A673 (cell line): ENCODE measurements around the gene FAM50B. TPM values are rescaled to one million over a fixed set of nuclear protein-coding genes. Genes with fewer than 3 reads are reported as not detected.
A peak's percentile ranks its signal among the peaks of the same experiment; 100 is the strongest.

Experiments used
- Bru-seq: library from RNA; stranded (reverse); fragments of 400-500 nt; gene quantifications from one replicate; lab custom pipeline; 2021; lab: Mats Ljungman, UMichigan
- BruChase-seq, 2 experiments: library from RNA; stranded (reverse); fragments of 400-500 nt; gene quantifications; one replicate each; lab custom pipeline; 2021; lab: Mats Ljungman, UMichigan
- BruUV-seq: library from RNA; stranded (reverse); fragments of 400-500 nt; replicated peaks from 2 replicates; lab custom pipeline; 2021; lab: Mats Ljungman, UMichigan
- CTCF ChIA-PET: fragments of 300-600 bp; sonication (Branson Sonifier 250); formaldehyde crosslinking; loops from one replicate; lab custom pipeline; 2022; ENCODE audit warnings: antibody characterized with exemption; lab: Charles Lee
- POLR2A ChIA-PET: fragments of 300-600 bp; sonication (Branson Sonifier 250); formaldehyde crosslinking; loops from one replicate; lab custom pipeline; 2022; ENCODE audit warnings: antibody characterized with exemption; ENCODE audit not compliant: low non-redundant PET; lab: Charles Lee
- DNase-seq: peaks from one replicate; pipeline ENCODE4 v3.0.0-alpha.2; 2015; ENCODE audit warnings: low spot score
- H3K27ac ChIP-seq: fragments of 200-600 bp; sonication (generic); 2 replicates; pipeline ENCODE4 v1.5.1; 2016; ENCODE audit warnings: mixed run types, low read depth, mild to moderate bottlenecking, mixed read lengths, antibody characterized with exemption, low read length; ENCODE audit not compliant: poor library complexity, severe bottlenecking
- H3K27me3 ChIP-seq: fragments of 200-600 bp; sonication (generic); replicated peaks from 2 replicates; pipeline ENCODE4 v1.6.1; 2017; ENCODE audit warnings: mixed run types, low read depth, mild to moderate bottlenecking, mixed read lengths, antibody characterized with exemption, low read length; ENCODE audit not compliant: insufficient read depth, poor library complexity
- H3K36me3 ChIP-seq: fragments of 200-600 bp; sonication (generic); 2 replicates; pipeline ENCODE4 v1.6.1; 2016; ENCODE audit warnings: mixed run types, mild to moderate bottlenecking, mixed read lengths, antibody characterized with exemption, low read length; ENCODE audit not compliant: insufficient read depth, poor library complexity, severe bottlenecking
- H3K4me1 ChIP-seq: fragments of 200-600 bp; sonication (generic); 2 replicates; pipeline ENCODE4 v1.6.1; 2017; ENCODE audit warnings: mixed run types, mild to moderate bottlenecking, mixed read lengths, antibody characterized with exemption, low read length; ENCODE audit not compliant: insufficient read depth, poor library complexity, severe bottlenecking
- H3K4me3 ChIP-seq: fragments of 200-600 bp; sonication (generic); 2 replicates; pipeline ENCODE4 v1.5.1; 2016; ENCODE audit warnings: low read depth, mixed run types, mild to moderate bottlenecking, mixed read lengths, low read length; ENCODE audit not compliant: poor library complexity, severe bottlenecking
- H3K9me3 ChIP-seq: fragments of 200-600 bp; sonication (generic); 2 replicates; pipeline ENCODE4 v1.6.1; 2016; ENCODE audit warnings: mixed run types, low read depth, mild to moderate bottlenecking, mixed read lengths, antibody characterized with exemption, low read length; ENCODE audit not compliant: poor library complexity, severe bottlenecking
- EZH2 ChIP-seq: fragments of 200-600 bp; sonication (generic); IDR thresholded peaks from 2 replicates; pipeline ENCODE4 v1.6.1; 2017; ENCODE audit warnings: borderline replicate concordance, low read depth, mild to moderate bottlenecking, mixed read lengths, antibody characterized with exemption, low read length; ENCODE audit not compliant: poor library complexity, severe bottlenecking
- intact Hi-C: fragments of 100-400 bp; cut with micrococcal nuclease; formaldehyde crosslinking; loops from one replicate; pipeline ENCODE4 v1.10.0; 2022; ENCODE audit not compliant: unreplicated experiment
- long read RNA-seq: library from polyadenylated mRNA; stranded (forward); transcript quantifications from one replicate; pipeline ENCODE4 v2.0.0, GENCODE V29; 2022
- total RNA-seq: library from RNA; stranded (reverse); gene quantifications from 2 replicates; pipeline ENCODE4 v1.2.3, GENCODE V29; 2021
- TF ChIP-seq, protein P1 (sequence below): fragments of 300-800, 200-600 bp; sonication (generic); conservative IDR thresholded peaks from 2 replicates; pipeline ENCODE4 v1.5.1; 2017; ENCODE audit warnings: low read depth, mild to moderate bottlenecking, antibody characterized with exemption, low read length, moderate library complexity, mixed read lengths

Gene FAM50B, protein sequence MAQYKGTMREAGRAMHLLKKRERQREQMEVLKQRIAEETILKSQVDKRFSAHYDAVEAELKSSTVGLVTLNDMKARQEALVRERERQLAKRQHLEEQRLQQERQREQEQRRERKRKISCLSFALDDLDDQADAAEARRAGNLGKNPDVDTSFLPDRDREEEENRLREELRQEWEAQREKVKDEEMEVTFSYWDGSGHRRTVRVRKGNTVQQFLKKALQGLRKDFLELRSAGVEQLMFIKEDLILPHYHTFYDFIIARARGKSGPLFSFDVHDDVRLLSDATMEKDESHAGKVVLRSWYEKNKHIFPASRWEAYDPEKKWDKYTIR
- total RNA-seq (10.1 and 13.0 TPM in 2 replicates), Bru-seq, nascent RNA (percentile 58 among the genes with signal in this experiment), BruChase-seq, experiment 1, labeled RNA remaining after a 2-hour chase (percentile 72 among the genes with signal in this experiment), BruChase-seq, experiment 2, labeled RNA remaining after a 6-hour chase (percentile 64 among the genes with signal in this experiment)
- long read RNA-seq, transcript FAM50B-202 (1 exons, 1,935 nt), result minor isoform, 10 of 37 reads
- long read RNA-seq, transcript FAM50B-203 (2 exons, 1,643 nt), result major isoform, 27 of 37 reads
- long read RNA-seq, partial matches to known transcripts, result 0 of 37 reads
- long read RNA-seq, other reads (novel, unspliced or antisense), result 0 of 37 reads

DNA sequence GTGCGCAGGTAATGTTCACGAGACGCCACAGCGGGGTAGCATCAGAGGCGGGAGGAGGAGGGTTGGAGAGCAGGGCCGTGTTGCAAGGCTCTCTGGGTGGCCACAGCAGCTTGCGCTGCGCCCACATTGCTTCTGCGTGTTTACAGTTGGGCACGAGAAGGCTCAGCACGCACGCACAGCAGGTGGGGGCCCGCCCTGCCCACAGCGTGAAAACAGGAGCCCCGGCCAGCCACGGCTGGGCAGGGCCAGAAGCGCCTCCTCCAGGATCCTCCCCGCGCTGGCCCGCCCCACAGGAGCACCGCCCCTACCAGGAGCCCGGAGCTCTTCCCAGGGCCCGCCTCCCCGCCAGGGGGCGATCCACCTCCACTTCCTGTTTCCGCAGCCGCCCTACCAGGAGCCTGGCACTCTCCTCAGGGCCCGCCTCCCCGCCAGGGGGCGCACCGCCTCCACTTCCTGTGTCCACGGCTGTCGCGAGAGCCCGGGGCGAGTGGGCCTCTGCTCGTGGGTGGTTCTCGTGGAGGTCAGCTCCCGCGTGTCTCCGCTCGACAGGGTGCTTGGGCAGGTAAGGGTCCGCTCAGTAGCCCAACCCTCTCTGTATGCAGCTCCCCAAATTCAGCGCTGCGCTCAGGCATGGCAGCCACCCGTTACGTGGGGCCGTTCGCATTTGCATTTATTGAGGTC is at the start of gene FAM50B:
Gene FAM50B, plus strand, starts transcription at position 449 of the 681 bp plus-strand sequence. CDS start 439 bp downstream, outside the sequence.
- H3K27me3 ChIP-seq, result no peaks in the 10 kb centered on the region
- H3K4me3 ChIP-seq, result peak within 1 kb of the TSS; percentile 68
- peak within 1 kb of the TSS; percentile 75 for H3K27ac ChIP-seq
- no peaks in the 10 kb centered on the region for H3K4me1 ChIP-seq
- H3K36me3 ChIP-seq, result no peaks in the 10 kb centered on the region
- intact Hi-C loops, result loop anchor here (1.0 to 5.0 kb wide), 3 partner anchors 84 to 129 kb away; partner anchors contain the start of gene PXDC1
- H3K9me3 ChIP-seq, result no peaks in the 10 kb centered on the region
- ChIA-PET POLR2A (interaction anchor here (0.6 kb wide), 1 partner anchor 172 kb away, joined by 4 read pairs; a partner anchor contains a TSS), CTCF (interaction anchor here (0.6 to 1.7 kb wide), 26 partner anchors 9 to 1903 kb away, joined by 3 to 26 read pairs (median 4); no protein-coding TSS in a partner anchor)
- no TSS peak for BruUV-seq
- DNase-seq, result peak; percentile 91
- TF ChIP-seq EZH2, result no peak
- TF ChIP-seq, protein P1, sequence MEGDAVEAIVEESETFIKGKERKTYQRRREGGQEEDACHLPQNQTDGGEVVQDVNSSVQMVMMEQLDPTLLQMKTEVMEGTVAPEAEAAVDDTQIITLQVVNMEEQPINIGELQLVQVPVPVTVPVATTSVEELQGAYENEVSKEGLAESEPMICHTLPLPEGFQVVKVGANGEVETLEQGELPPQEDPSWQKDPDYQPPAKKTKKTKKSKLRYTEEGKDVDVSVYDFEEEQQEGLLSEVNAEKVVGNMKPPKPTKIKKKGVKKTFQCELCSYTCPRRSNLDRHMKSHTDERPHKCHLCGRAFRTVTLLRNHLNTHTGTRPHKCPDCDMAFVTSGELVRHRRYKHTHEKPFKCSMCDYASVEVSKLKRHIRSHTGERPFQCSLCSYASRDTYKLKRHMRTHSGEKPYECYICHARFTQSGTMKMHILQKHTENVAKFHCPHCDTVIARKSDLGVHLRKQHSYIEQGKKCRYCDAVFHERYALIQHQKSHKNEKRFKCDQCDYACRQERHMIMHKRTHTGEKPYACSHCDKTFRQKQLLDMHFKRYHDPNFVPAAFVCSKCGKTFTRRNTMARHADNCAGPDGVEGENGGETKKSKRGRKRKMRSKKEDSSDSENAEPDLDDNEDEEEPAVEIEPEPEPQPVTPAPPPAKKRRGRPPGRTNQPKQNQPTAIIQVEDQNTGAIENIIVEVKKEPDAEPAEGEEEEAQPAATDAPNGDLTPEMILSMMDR, result peak; percentile 92

DNA sequence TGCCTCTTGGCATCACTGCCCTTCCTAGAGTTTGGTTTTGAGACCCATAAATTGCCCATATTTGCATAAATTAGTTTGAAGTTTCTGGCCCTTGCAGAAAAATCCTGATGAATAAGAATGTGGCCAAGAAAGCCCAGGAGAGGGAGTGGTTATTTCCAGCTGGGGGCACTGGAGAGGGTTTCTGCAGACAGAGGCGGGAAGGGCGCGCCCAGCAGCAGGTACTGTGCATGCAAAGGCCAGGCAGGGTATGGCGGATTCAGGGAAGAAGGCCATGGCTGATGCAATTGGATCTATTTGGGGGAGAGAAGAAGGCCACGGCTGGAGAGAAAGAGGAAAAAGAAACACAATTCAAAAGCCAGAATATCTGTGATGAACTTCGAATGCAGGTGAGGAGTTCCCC is 49.5 kb upstream of the FAM50B start:
- TF ChIP-seq, protein P1, result no peak
- TF ChIP-seq EZH2, result no peak
- H3K4me1 ChIP-seq, result peaks cover 8% of the 10 kb centered on the region
- H3K9me3 ChIP-seq, result no peaks in the 10 kb centered on the region
- DNase-seq, result no peak
- no peaks in the 10 kb centered on the region for H3K36me3 ChIP-seq
- H3K4me3 ChIP-seq, result no peak overlapping the region
- ChIA-PET POLR2A (no interaction called here), CTCF (no interaction called here)
- no TSS peak for BruUV-seq
- intact Hi-C loops, result no loop called here
- no peaks in the 10 kb centered on the region for H3K27me3 ChIP-seq
- no peak overlapping the region for H3K27ac ChIP-seq
